A673 (cell line): ENCODE results near the gene FAM174C. TPM values are rescaled to one million over a fixed set of nuclear protein-coding genes. Genes with fewer than 3 reads are reported as not detected.

Experiments used
- BruUV-seq: library from RNA; stranded (reverse); fragments of 400-500 nt; replicated peaks from 2 replicates; lab custom pipeline; 2021; lab: Mats Ljungman, UMichigan
- CTCF ChIA-PET: fragments of 300-600 bp; sonication (Branson Sonifier 250); formaldehyde crosslinking; loops from one replicate; lab custom pipeline; 2022; ENCODE audit warnings: antibody characterized with exemption; lab: Charles Lee
- POLR2A ChIA-PET: fragments of 300-600 bp; sonication (Branson Sonifier 250); formaldehyde crosslinking; loops from one replicate; lab custom pipeline; 2022; ENCODE audit warnings: antibody characterized with exemption; ENCODE audit not compliant: low non-redundant PET; lab: Charles Lee
- DNase-seq: peaks from one replicate; pipeline ENCODE4 v3.0.0-alpha.2; 2015; ENCODE audit warnings: low spot score
- H3K27ac ChIP-seq: fragments of 200-600 bp; sonication (generic); 2 replicates; pipeline ENCODE4 v1.5.1; 2016; ENCODE audit warnings: mixed run types, low read depth, mild to moderate bottlenecking, mixed read lengths, antibody characterized with exemption, low read length; ENCODE audit not compliant: poor library complexity, severe bottlenecking
- H3K27me3 ChIP-seq: fragments of 200-600 bp; sonication (generic); replicated peaks from 2 replicates; pipeline ENCODE4 v1.6.1; 2017; ENCODE audit warnings: mixed run types, low read depth, mild to moderate bottlenecking, mixed read lengths, antibody characterized with exemption, low read length; ENCODE audit not compliant: insufficient read depth, poor library complexity
- H3K36me3 ChIP-seq: fragments of 200-600 bp; sonication (generic); 2 replicates; pipeline ENCODE4 v1.6.1; 2016; ENCODE audit warnings: mixed run types, mild to moderate bottlenecking, mixed read lengths, antibody characterized with exemption, low read length; ENCODE audit not compliant: insufficient read depth, poor library complexity, severe bottlenecking
- H3K4me1 ChIP-seq: fragments of 200-600 bp; sonication (generic); 2 replicates; pipeline ENCODE4 v1.6.1; 2017; ENCODE audit warnings: mixed run types, mild to moderate bottlenecking, mixed read lengths, antibody characterized with exemption, low read length; ENCODE audit not compliant: insufficient read depth, poor library complexity, severe bottlenecking
- H3K4me3 ChIP-seq: fragments of 200-600 bp; sonication (generic); 2 replicates; pipeline ENCODE4 v1.5.1; 2016; ENCODE audit warnings: low read depth, mixed run types, mild to moderate bottlenecking, mixed read lengths, low read length; ENCODE audit not compliant: poor library complexity, severe bottlenecking
- H3K9me3 ChIP-seq: fragments of 200-600 bp; sonication (generic); 2 replicates; pipeline ENCODE4 v1.6.1; 2016; ENCODE audit warnings: mixed run types, low read depth, mild to moderate bottlenecking, mixed read lengths, antibody characterized with exemption, low read length; ENCODE audit not compliant: poor library complexity, severe bottlenecking
- EZH2 ChIP-seq: fragments of 200-600 bp; sonication (generic); IDR thresholded peaks from 2 replicates; pipeline ENCODE4 v1.6.1; 2017; ENCODE audit warnings: borderline replicate concordance, low read depth, mild to moderate bottlenecking, mixed read lengths, antibody characterized with exemption, low read length; ENCODE audit not compliant: poor library complexity, severe bottlenecking
- intact Hi-C: fragments of 100-400 bp; cut with micrococcal nuclease; formaldehyde crosslinking; loops from one replicate; pipeline ENCODE4 v1.10.0; 2022; ENCODE audit not compliant: unreplicated experiment
- total RNA-seq: library from RNA; stranded (reverse); gene quantifications from 2 replicates; pipeline ENCODE4 v1.2.3, GENCODE V29; 2021
- TF ChIP-seq, protein P1 (sequence below): fragments of 300-800, 200-600 bp; sonication (generic); conservative IDR thresholded peaks from 2 replicates; pipeline ENCODE4 v1.5.1; 2017; ENCODE audit warnings: low read depth, mild to moderate bottlenecking, antibody characterized with exemption, low read length, moderate library complexity, mixed read lengths

Gene FAM174C
- total RNA-seq, 1 experiment from 2014 or later, result 88.6 TPM

- peaks cover 8% of the 10 kb centered on the region for H3K36me3 ChIP-seq
- no peaks in the 10 kb centered on the region for H3K9me3 ChIP-seq
- no peaks in the 10 kb centered on the region for H3K27me3 ChIP-seq
- POLR2A ChIA-PET, result interaction anchor here (0.6 to 0.7 kb wide), 2 partner anchors 293 to 294 kb away, joined by 9 to 13 read pairs; no protein-coding TSS in a partner anchor
- peak overlapping the region; percentile 86 for H3K4me3 ChIP-seq
- no peak for DNase-seq
- H3K4me1 ChIP-seq, result peaks cover 35% of the 10 kb centered on the region
- BruUV-seq, result no TSS peak
- TF ChIP-seq EZH2, result no peak
- TF ChIP-seq, protein P1, sequence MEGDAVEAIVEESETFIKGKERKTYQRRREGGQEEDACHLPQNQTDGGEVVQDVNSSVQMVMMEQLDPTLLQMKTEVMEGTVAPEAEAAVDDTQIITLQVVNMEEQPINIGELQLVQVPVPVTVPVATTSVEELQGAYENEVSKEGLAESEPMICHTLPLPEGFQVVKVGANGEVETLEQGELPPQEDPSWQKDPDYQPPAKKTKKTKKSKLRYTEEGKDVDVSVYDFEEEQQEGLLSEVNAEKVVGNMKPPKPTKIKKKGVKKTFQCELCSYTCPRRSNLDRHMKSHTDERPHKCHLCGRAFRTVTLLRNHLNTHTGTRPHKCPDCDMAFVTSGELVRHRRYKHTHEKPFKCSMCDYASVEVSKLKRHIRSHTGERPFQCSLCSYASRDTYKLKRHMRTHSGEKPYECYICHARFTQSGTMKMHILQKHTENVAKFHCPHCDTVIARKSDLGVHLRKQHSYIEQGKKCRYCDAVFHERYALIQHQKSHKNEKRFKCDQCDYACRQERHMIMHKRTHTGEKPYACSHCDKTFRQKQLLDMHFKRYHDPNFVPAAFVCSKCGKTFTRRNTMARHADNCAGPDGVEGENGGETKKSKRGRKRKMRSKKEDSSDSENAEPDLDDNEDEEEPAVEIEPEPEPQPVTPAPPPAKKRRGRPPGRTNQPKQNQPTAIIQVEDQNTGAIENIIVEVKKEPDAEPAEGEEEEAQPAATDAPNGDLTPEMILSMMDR, result no peak
- H3K27ac ChIP-seq, result peak overlapping the region; percentile 68
- intact Hi-C loops, result no loop called here
- CTCF ChIA-PET, result interaction anchor here (0.6 to 1.2 kb wide), 2 partner anchors 15 to 127 kb away, joined by 3 to 5 read pairs; no protein-coding TSS in a partner anchor
Observed at GRCh38 chr19:1238369-1239303, 36.7 kb upstream of the FAM174C start.

DNA sequence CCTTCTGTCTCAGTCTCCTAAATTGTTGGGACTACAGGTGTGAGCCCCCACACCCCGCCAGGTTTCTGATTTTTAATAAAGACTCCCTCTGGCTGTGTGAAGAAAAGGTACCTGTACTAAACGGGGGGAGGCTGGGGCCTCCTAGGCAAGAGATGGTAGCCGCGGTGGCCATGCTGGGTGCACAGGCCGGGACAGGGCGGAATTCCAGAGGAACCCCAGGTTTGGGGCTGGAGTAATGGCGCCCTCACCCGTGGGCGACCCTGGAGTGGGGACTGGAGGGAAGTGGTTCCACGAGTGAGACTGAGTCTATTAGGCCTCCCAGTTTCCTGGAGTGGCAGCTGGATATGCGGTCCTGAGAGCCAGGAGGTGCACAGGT lies 35.9 kb upstream of the FAM174C start:
- ChIA-PET CTCF (interaction anchor here (1.2 kb wide), 1 partner anchor 16 kb away, joined by 5 read pairs; no protein-coding TSS in a partner anchor), POLR2A (no interaction called here)
- Histone ChIP-seq H3K9me3 (no peaks in the 10 kb centered on the region), H3K4me1 (peaks cover 43% of the 10 kb centered on the region), H3K36me3 (peaks cover 9% of the 10 kb centered on the region), H3K27ac (peak overlapping the region; percentile 87), H3K4me3 (no peak overlapping the region), H3K27me3 (no peaks in the 10 kb centered on the region)
- intact Hi-C loops, result no loop called here
- TF ChIP-seq, protein P1, result no peak
- no peak for TF ChIP-seq EZH2
- BruUV-seq, result no TSS peak
- no peak for DNase-seq

DNA sequence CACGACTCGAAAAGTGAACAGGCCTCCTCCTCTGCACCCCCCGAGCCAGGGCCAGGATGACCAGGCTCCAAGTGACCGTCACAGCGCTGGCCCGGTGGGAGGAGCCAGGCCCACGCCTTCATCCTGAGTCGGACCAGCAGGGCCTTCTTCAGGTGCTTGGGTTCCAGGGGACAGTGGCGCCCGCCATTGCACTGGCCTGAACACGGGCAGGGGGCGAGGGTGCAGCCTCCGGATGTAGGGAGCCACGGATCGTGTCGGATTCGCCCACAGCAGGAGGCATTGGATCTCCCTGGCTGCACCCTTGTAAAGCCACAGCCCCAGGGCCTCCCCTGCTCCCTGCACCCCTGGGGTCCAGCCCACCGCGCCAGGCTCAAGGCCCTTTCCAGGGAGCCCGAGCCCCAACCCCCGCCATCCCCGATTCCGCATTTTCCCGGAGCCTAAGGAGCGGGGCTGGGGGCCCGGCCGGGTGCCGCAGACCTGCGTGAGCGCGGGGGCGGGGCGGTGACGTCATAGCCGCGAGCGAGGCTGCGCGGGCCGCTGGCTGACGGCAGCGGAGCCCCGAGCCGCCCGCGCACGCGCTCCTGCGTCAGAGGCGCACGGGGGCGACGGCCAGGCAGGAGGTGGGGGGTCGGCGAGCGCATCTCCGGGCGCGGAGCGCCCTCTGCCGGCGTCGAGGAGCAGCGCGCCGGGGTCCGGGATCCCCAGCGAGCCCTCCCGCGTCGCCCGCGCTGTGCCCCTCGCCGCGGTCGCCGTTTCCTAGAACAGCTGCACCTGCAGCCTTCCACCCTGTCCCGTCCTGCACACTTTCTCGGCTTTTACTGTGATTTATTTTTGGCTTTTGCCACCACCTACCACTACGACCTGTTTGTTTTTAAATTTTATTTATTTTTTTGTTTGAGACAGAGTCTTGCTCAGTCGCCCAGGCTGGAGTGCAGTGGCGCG lies 35.3 kb upstream of the FAM174C start:
- ChIA-PET POLR2A (no interaction called here), CTCF (interaction anchor here (0.5 to 1.0 kb wide), 3 partner anchors 127 to 709 kb away, joined by 3 to 7 read pairs (median 4); no protein-coding TSS in a partner anchor)
- H3K36me3 ChIP-seq, result peaks cover 7% of the 10 kb centered on the region
- no peaks in the 10 kb centered on the region for H3K27me3 ChIP-seq
- H3K4me1 ChIP-seq, result peaks cover 49% of the 10 kb centered on the region
- DNase-seq, result peak; percentile 96
- H3K4me3 ChIP-seq, result peak overlapping the region; percentile 98
- intact Hi-C loops, result loop anchor here (2.0 to 10.0 kb wide), 4 partner anchors 215 to 375 kb away; partner anchors contain the start of genes CNN2, RNU6-2, TMEM259 and WDR18
- peak overlapping the region; percentile 87 for H3K27ac ChIP-seq
- no TSS peak for BruUV-seq
- H3K9me3 ChIP-seq, result no peaks in the 10 kb centered on the region
- TF ChIP-seq, protein P1, result peak; percentile 60
- TF ChIP-seq EZH2, result no peak
